CD4-positive, alpha-beta T cell treated with Interleukin-6 for 4 hours (primary cell): Measurements from ENCODE around the gene ATG16L2.
"Not testable (repeated sequence)": the region's sequence is repeated elsewhere in the genome, so short reads cannot be mapped to it uniquely, and the experiment has no call there.

Source experiments
- DNase-seq: peaks from one replicate; pipeline ENCODE4 v3.0.0-alpha.2; 2020; ENCODE audit warnings: mixed read lengths

The ATG16L2 gene

GRCh38 chr11:72826191-72826941 is 12.2 kb downstream of the ATG16L2 start:
- no peak for DNase-seq

DNA sequence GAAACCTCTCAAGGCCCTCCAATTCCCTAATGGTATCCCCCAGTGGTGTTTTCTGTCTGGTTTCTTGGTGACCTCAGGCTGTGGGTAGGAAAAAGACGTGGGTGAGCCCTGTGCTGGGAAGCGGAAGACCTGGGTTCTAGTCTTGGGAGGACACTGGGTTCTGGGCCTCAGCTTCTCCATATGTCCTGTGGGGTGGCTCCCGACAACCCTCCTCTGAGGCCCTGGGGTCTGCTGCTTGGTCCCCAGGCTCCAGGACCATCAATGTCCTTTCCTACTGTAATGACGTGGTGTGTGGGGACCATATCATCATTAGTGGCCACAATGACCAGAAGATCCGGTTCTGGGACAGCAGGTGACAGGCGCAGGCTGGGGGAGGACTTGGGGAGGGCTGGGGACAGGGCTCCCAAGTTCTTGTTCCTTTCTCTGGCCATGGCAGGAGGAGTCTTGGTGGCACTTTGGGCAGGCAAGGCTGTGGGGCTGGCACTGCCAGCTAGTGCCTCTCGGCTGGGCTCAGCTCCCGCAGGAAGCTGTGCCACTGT is 12.8 kb downstream of the ATG16L2 start:
- no peak for DNase-seq

- not testable (repeated sequence) for DNase-seq
Observed at GRCh38 chr11:72827656-72828055, 13.4 kb downstream of the ATG16L2 start.

- DNase-seq = no peak
Observed at GRCh38 chr11:72828081-72828567, 13.9 kb downstream of the ATG16L2 start.

GRCh38 chr11:72828692-72829101 is 14.5 kb downstream of the ATG16L2 start:
- DNase-seq = no peak

DNA sequence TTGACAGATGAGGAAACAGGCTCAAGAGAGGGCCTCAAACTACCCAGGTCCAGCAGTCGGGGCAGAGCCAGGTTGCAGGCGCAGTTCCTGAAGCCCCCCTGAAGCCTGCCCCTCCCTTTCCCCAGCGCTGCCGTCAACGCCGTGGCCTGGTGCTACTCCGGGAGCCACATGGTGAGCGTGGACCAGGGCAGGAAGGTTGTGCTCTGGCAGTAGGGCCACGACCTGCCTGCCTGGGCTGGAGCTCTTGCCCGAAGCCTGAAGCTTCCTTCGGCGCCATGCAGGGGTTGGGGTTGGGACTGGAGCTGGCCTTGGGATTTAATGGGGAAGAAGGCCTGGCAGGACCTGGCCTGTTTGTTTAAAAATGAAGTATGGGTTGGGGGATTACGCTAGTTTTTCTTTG is 15.0 kb downstream of the ATG16L2 start:
- DNase-seq = no peak

DNA sequence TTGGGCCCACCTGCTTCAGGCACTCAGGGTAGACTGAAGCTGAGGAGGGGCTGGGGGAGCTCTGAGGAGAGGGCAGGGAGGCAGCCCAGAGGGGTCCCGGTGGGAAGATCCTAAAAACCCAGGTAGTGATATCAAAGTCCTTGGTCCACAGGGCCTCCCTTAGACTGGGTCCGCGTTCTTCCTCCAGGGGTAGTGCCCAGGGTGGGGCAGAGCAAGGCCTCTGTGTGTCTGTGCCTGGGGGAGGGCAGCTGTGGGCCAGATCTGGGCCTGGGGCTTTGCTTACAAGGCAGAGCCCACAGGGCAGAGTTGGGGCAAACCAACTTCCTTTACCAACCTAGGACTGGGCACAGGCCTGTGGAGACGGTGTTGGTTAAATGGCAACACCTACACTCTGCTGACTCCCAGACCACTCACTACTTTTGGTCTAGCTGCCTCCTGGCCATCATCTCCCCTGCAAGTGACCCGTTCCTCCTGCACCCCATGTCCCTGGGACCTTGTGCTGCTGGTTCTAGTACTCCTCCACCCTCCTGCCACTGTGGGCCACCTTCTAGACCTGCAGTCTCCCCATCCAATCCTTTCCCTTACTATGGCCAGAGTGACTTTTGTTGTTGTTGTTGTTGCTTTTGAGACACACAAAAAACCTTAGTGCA is 15.8 kb downstream of the ATG16L2 start:
- DNase-seq = no peak

GRCh38 chr11:72831521-72832300 is 17.5 kb downstream of the ATG16L2 start:
- peak; percentile 54 for DNase-seq

DNA sequence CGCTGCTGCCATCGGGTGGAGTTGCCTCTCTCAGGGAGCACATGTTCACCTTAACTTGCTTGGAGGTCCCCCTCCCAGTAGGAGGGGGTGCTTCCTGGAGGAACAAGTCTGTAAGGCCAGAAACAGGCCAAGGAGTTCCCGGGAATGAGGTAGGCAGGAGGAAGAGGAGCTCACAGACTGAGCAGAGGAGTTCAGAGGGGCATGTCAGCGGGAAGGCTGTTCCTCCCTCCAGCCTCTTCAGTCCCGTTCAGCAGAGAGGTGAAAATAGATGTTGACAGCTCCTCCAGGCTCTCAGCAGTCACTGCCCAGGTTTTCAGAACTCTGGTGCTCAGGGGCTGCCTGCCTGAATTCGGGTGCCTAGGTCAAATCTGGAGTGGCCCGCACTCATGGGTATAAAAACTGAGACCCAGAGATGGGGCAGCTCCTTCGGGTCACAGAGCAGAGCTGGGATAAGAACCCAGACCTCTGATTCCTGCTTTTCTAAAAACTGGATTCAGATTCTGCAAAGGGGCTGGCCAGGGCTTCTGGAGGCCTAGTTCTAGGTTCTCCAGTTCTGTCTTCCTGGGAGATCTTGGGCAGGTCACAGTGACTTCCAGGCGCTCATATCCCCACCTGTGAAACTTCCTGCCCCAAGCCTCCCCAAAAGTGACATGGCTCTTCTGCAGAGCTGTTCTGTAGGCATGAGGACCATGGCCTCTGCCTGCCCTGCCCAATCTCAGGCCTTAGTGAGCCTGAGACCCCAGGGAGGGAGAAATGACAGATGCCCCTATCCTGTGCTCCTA is 18.3 kb downstream of the ATG16L2 start:
- no peak for DNase-seq

- DNase-seq = no peak
Observed at GRCh38 chr11:72833083-72833733, 19.0 kb downstream of the ATG16L2 start.

GRCh38 chr11:72833811-72834493 is 19.7 kb downstream of the ATG16L2 start:
- no peak for DNase-seq

- DNase-seq = no peak
Observed at GRCh38 chr11:72834905-72835304, 20.7 kb downstream of the ATG16L2 start.

DNA sequence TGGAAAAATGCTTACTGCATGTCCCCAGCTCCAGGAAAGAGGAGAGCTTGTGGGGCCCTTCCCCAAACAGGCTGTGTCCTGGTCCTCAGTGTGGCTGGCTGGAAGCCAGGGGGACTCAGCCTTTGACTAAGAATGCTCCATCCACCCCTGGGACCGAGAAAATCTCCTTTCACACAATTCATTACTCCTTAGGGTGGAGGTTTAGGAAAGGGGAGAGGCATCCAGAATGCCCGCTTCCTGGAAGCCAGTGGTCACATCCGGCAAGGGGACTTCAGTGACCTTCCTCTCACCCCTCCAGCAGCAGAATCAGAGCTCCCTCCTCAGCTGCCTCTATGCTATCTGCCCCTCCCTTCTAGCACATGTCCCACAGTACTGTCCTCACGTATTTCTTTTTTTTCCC is 21.9 kb downstream of the ATG16L2 start:
- no peak for DNase-seq

- no peak for DNase-seq
Observed at GRCh38 chr11:72838691-72839305, 24.6 kb downstream of the ATG16L2 start.

GRCh38 chr11:72840780-72841179 is 26.6 kb downstream of the ATG16L2 start:
- no peak for DNase-seq

- no peak for DNase-seq
Observed at GRCh38 chr11:72841397-72841796, 27.2 kb downstream of the ATG16L2 start.

- no peak for DNase-seq
Observed at GRCh38 chr11:72842126-72842525, 27.9 kb downstream of the ATG16L2 start.

DNA sequence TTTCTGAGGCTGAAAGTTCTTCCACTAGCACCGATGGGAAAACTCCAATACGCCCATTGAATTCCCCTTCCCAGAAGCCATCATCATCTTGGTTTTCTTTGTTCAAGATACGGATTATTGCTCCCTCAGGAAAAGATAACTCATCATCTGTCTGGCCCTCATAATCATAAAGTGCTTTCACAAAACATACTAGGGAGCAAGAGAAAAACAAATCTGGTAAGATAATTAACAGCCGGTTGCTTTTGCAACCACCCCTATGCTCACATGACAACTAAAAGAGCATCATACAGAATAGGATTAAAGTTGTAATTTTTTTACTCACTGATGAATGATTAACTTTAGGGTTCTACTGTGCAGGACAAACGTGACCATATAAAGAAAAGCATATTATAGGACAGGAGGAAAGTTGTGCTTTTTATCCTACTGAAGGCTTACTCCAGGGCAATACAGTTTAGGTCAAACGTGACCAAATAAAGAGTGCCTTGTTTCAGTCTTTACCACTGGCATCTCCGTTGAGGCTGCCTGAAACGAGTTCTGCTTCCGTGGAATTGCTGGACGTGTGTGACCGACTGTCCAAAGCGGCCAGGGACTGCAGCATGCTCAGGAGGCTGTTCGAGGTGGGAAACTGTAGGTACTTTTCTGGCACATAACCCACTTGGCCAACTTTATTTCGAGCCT is 28.6 kb downstream of the ATG16L2 start:
- DNase-seq = no peak

GRCh38 chr11:72844356-72844755 is 30.1 kb downstream of the ATG16L2 start:
- no peak for DNase-seq

DNA sequence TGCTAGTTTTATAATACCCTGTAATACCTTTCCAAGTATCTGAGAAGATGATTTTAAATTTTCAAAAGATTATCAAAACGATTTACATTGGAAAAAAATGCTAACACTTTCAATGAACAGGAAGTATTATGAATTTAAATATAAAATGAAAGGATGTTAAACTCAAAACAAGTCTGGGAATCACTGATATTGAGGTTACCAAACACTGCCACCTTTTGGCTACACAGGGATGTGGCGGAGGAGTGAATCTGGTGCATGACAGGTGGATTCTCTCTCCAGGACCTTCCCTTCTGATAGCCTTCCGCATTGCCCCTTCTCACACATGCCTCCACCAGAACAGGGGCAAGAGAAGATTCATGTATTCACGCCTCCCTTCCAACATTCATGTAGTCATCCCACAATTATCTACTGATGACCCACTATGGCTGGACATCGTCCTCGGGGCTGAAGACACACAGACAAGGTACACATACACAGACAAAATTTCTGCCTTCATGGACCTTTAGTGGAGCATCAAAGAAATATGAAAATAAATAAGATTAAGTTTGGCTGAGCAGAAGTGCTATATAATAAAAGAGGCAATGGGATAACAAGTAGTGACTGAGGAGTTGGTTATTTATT is 34.7 kb downstream of the ATG16L2 start:
- peak; percentile 60 for DNase-seq
